Natural killer cell (primary cell): ENCODE data around the gene PAH. TPM values are rescaled to one million over a fixed set of nuclear protein-coding genes. Genes with fewer than 3 reads are reported as not detected.

Source experiments
- ATAC-seq, 3 donors: fragments of 150-1000 bp in 2 of 3; fragments of 200-7000 bp in 1 of 3; cut with Tn5 transposase; 1 replicate in 1 of 3; 2 replicates in 2 of 3; pipeline ENCODE4 v1.10.0; 2021; ENCODE audit warnings: mild to moderate bottlenecking in 2 of 3, moderate library complexity in 2 of 3
- DNase-seq, 2 donors: peaks; one replicate each; pipeline versions ENCODE4 v3.0.0 to v3.0.0-alpha.2; 2013 to 2021; ENCODE audit warnings: mixed read lengths in 1 of 2
- H3K27ac ChIP-seq: one replicate; pipeline ENCODE4 v1.5.1; 2013; ENCODE audit warnings: mild to moderate bottlenecking, low read length
- H3K27me3 ChIP-seq: one replicate; pipeline ENCODE4 v1.6.1; 2013; ENCODE audit warnings: low read length; ENCODE audit not compliant: control insufficient read depth, insufficient read depth
- H3K36me3 ChIP-seq: one replicate; pipeline ENCODE4 v1.6.1; 2013; ENCODE audit warnings: low read length; ENCODE audit not compliant: control insufficient read depth, insufficient read depth
- H3K4me1 ChIP-seq: one replicate; pipeline ENCODE4 v1.6.1; 2013; ENCODE audit warnings: low read length; ENCODE audit not compliant: control insufficient read depth, insufficient read depth
- H3K4me3 ChIP-seq: one replicate; pipeline ENCODE4 v1.5.1; 2013; ENCODE audit warnings: low read length
- H3K9me3 ChIP-seq: one replicate; pipeline ENCODE4 v1.6.1; 2013; ENCODE audit warnings: low read length; ENCODE audit not compliant: control insufficient read depth, insufficient read depth
- H3K27ac Mint-ChIP-seq, 2 donors: one replicate each; pipeline ENCODE4 v1.8.0; 2022; ENCODE audit warnings: mild to moderate bottlenecking in 2 of 2, mixed read lengths in 2 of 2, moderate library complexity in 1 of 2
- H3K27me3 Mint-ChIP-seq, 2 donors: one replicate each; pipeline ENCODE4 v1.8.0; 2022; ENCODE audit warnings: low read depth in 2 of 2, mixed read lengths in 2 of 2
- H3K36me3 Mint-ChIP-seq: one replicate; pipeline ENCODE4 v1.8.0; 2022; ENCODE audit warnings: mixed read lengths
- H3K4me1 Mint-ChIP-seq, 2 donors: one replicate each; pipeline ENCODE4 v1.8.0; 2022; ENCODE audit warnings: mixed read lengths in 2 of 2
- H3K4me3 Mint-ChIP-seq: one replicate; pipeline ENCODE4 v1.8.0; 2022; ENCODE audit warnings: mild to moderate bottlenecking, moderate library complexity, mixed read lengths
- H3K9me3 Mint-ChIP-seq, 2 donors: one replicate each; pipeline ENCODE4 v1.8.0; 2022; ENCODE audit warnings: mixed read lengths in 2 of 2
- WGBS: methylation state at CpG from one replicate; pipeline ENCODE4 v1.1.7; 2013; ENCODE audit warnings: missing lambda C conversion rate; ENCODE audit not compliant: insufficient coverage; 5-methylcytosine and 5-hydroxymethylcytosine counted together
- intact Hi-C: fragments of 100-400 bp; cut with micrococcal nuclease; formaldehyde crosslinking; loops from one replicate; pipeline ENCODE4 v1.14.2; 2022
- total RNA-seq, 4 donors: library from RNA; stranded (reverse); fragments of 120-200 nt in 1 of 4; gene quantifications; one replicate each; pipeline versions ENCODE4 v1.2.3 to v1.2.4, GENCODE V29; 2013 to 2022
- TF ChIP-seq, protein P1 (sequence below): fragments of 200-600 bp; IDR thresholded peaks from one replicate; pipeline ENCODE4 v1.8.0; 2022; ENCODE audit warnings: antibody characterized with exemption

Gene PAH
- total RNA-seq, 3 donors from 2014 or later (not counting 1 experiment from before 2014, with no cell fraction given): not detected

DNA sequence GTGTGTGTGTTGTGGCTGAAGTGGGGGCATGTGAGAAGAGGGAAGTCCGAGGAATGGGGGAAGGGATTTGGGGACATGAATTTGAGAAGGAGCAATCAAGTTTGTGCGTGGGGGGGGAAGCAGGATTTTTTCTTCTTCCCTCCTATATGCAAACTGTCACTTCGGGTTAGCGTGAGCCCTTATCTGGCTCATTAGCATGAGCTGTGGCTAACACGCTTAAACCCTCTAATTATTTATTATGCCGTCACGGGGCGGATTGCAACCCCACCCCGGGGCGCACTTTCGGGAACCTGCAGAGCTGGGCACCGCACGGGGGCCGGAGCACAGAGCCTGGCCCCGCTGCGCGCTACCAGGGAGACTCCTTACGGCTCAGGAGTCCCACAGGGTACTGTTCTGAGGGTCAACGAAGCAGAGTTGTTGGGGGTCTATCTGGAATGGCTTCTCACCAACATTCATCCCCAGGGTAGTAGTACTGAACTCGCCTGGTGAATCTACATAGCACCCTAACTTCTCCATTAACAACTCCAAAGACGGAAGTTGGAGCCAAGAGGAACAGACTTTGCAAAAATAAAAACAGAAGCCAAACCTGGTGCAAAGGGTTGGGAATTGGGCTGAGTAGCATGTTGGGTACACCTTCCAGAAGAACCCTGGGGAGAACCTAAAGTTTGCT is 34.0 kb upstream of the PAH start:
- H3K36me3 Mint-ChIP-seq: peaks cover 13% of the 10 kb centered on the region
- Histone ChIP-seq H3K9me3 (no peaks in the 10 kb centered on the region), H3K27me3 (peaks cover 18% of the 10 kb centered on the region), H3K4me3 (no peak overlapping the region), H3K4me1 (no peaks in the 10 kb centered on the region), H3K27ac (no peak overlapping the region), H3K36me3 (no peaks in the 10 kb centered on the region)
- ATAC-seq (no peak), DNase-seq (no peak)
- no peak overlapping the region for H3K27ac Mint-ChIP-seq
- no peaks in the 10 kb centered on the region for H3K4me1 Mint-ChIP-seq
- H3K9me3 Mint-ChIP-seq: peaks cover 0 to 2% of the 10 kb centered on the region in 2 donors
- peaks cover 34 to 52% of the 10 kb centered on the region in 2 donors for H3K27me3 Mint-ChIP-seq
- 10% methylated on average over 19 of the region's 21 CpGs for WGBS
- TF ChIP-seq, protein P1, sequence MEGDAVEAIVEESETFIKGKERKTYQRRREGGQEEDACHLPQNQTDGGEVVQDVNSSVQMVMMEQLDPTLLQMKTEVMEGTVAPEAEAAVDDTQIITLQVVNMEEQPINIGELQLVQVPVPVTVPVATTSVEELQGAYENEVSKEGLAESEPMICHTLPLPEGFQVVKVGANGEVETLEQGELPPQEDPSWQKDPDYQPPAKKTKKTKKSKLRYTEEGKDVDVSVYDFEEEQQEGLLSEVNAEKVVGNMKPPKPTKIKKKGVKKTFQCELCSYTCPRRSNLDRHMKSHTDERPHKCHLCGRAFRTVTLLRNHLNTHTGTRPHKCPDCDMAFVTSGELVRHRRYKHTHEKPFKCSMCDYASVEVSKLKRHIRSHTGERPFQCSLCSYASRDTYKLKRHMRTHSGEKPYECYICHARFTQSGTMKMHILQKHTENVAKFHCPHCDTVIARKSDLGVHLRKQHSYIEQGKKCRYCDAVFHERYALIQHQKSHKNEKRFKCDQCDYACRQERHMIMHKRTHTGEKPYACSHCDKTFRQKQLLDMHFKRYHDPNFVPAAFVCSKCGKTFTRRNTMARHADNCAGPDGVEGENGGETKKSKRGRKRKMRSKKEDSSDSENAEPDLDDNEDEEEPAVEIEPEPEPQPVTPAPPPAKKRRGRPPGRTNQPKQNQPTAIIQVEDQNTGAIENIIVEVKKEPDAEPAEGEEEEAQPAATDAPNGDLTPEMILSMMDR: no peak
- H3K4me3 Mint-ChIP-seq: no peak overlapping the region
- intact Hi-C loops: no loop called here

DNA sequence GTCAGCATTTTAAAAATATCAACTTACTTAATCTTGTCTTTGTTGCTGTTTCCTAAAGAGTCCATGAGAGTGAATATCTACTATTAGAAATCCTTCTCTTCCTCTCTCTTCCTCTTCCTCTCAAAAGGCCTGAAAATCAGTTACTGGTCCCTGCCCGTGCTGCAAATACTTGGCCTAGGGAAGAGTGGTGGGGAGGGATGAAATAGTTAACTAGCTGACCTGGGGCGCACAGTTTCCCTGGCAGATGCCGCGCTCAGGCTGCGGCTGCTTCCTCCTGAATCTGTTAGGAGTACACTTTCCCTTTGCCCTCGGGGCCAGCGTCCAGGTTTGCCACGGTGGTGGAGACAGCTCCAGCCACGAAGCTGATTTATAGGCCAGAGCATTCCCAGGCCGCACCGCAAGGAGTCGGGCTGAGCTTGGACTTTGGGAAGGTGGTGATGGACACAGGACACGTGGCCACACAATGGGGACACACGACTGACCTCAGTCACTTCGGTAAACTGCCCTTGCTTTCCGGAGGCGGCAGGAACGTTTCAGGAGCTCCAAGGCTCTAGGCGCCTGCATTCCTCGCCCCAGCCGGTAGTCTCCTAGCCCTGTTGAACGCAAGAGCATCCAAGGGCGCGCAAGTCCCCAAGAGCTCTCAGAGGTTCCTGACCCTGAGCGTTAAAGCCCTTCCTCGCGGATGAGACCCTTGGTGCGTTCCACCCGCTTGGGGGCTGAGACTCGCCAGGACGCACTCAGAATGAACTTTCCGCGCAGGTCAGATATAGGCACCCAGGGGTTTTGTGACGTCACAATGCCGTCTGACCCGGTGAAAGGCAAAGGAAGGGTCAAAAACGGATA is 33.3 kb upstream of the PAH start:
- Mint-ChIP-seq H3K4me3 (no peak overlapping the region), H3K36me3 (peaks cover 10% of the 10 kb centered on the region), H3K27me3 (peaks cover 27 to 45% of the 10 kb centered on the region in 2 donors), H3K9me3 (peaks cover 0 to 2% of the 10 kb centered on the region in 2 donors), H3K27ac (no peak overlapping the region), H3K4me1 (no peaks in the 10 kb centered on the region)
- WGBS: 9% methylated on average over 37 of the region's 37 CpGs
- TF ChIP-seq, protein P1: no peak
- intact Hi-C loops: no loop called here
- Histone ChIP-seq H3K27ac (no peak overlapping the region), H3K4me3 (no peak overlapping the region), H3K9me3 (no peaks in the 10 kb centered on the region), H3K4me1 (no peaks in the 10 kb centered on the region), H3K36me3 (no peaks in the 10 kb centered on the region), H3K27me3 (peaks cover 10% of the 10 kb centered on the region)
- DNase-seq (no peak), ATAC-seq (no peak)

DNA sequence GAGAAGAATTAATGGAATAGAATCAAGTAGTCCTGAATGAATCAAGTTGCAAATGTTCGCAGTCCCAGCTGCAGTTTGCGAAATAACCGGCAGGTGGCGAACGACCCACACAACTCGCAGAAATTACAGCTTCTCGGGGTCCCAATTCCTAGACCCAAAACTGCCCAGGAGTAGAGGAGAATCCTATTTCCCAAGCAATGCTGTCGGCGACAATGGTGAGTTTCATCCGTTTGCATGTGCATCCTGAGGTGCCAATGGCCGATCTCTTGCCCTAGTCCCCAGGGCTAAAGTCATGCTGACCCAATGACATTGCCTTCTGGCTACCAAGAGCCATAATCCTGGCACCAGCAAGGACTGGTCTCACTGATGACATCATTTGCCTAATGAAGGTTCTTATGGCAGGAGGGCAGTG is 31.9 kb upstream of the PAH start:
- Mint-ChIP-seq H3K36me3 (no peaks in the 10 kb centered on the region), H3K27ac (no peak overlapping the region), H3K4me3 (no peak overlapping the region), H3K4me1 (no peaks in the 10 kb centered on the region), H3K27me3 (peaks cover 17 to 31% of the 10 kb centered on the region in 2 donors), H3K9me3 (peaks cover 0 to 2% of the 10 kb centered on the region in 2 donors)
- DNase-seq (peak in 1 of 2 donors; percentile 69), ATAC-seq (no peak)
- TF ChIP-seq, protein P1: peak; percentile 68
- Histone ChIP-seq H3K4me3 (no peak overlapping the region), H3K27me3 (peaks cover 2% of the 10 kb centered on the region), H3K27ac (no peak overlapping the region), H3K36me3 (no peaks in the 10 kb centered on the region), H3K4me1 (no peaks in the 10 kb centered on the region), H3K9me3 (no peaks in the 10 kb centered on the region)
- intact Hi-C loops: loop anchor here (1.0 kb wide), 1 partner anchor 599 kb away; no protein-coding TSS in a partner anchor
- WGBS: 3% methylated on average over 11 of the region's 11 CpGs
